HCT116 (cell line): ENCODE results near the gene THOP1. TPM values are rescaled to one million over a fixed set of nuclear protein-coding genes. Genes with fewer than 3 reads are reported as not detected.
A peak's percentile ranks its signal among the peaks of the same experiment; 100 is the strongest.

Experiments used
- ATAC-seq: fragments of 200-7000 bp; cut with Tn5 transposase; 2 replicates; pipeline ENCODE4 v1.9.1; 2020; ENCODE audit warnings: mild to moderate bottlenecking, moderate library complexity
- BruUV-seq: library from RNA; stranded (reverse); fragments of 400-500 nt; replicated peaks from 2 replicates; lab custom pipeline; 2021; lab: Mats Ljungman, UMichigan
- CTCF ChIA-PET: fragments of 300-600 bp; sonication (Branson Sonifier 250); formaldehyde crosslinking; loops from one replicate; lab custom pipeline; 2021; ENCODE audit warnings: antibody characterized with exemption; lab: Charles Lee
- POLR2A ChIA-PET: fragments of 300-600, 350-600 bp; sonication (Branson Sonifier 250); formaldehyde crosslinking; loops from one replicate; lab custom pipeline; 2021; ENCODE audit warnings: antibody characterized with exemption; lab: Charles Lee
- RAD21 ChIA-PET, 2 experiments: fragments of 300-600 bp; sonication (Branson Sonifier 250); formaldehyde crosslinking; loops; one replicate each; lab custom pipeline; 2023; ENCODE audit warnings: low total read pairs in 2 of 2; ENCODE audit not compliant: uncharacterized antibody in 2 of 2, unreplicated experiment in 2 of 2, low non-redundant PET in 1 of 2; lab: Charles Lee
- DNase-seq: peaks from one replicate; pipeline ENCODE4 v3.0.0-alpha.2; 2010; ENCODE audit warnings: low read depth, low spot score
- H2AFZ ChIP-seq: fragments of 200-600 bp; shearing (Covaris generic), sonication (generic); 2 replicates; pipeline ENCODE4 v1.6.1; 2017; ENCODE audit warnings: low read depth, mixed run types, mixed read lengths, antibody characterized with exemption, low read length; ENCODE audit not compliant: poor library complexity, severe bottlenecking
- H3K27ac ChIP-seq: 2 replicates; pipeline ENCODE4 v1.5.1; 2012; ENCODE audit warnings: low read depth, low read length
- H3K27me3 ChIP-seq: fragments of 200-600 bp; sonication (generic); 2 replicates; pipeline ENCODE4 v1.6.1; 2016; ENCODE audit warnings: mixed run types, low read length, mixed read lengths; ENCODE audit not compliant: insufficient read depth
- H3K36me3 ChIP-seq, 2 experiments: fragments of 200-500 bp in 1 of 2; fragments of 200-600 bp in 1 of 2; sonication (Bioruptor generic) in 1 of 2; sonication (generic) in 1 of 2; 2 replicates each; pipeline versions ENCODE4 v1.5.1 to v1.6.1; 2014 to 2016; ENCODE audit warnings: low read length in 2 of 2, inconsistent platforms in 1 of 2, mixed read lengths in 1 of 2, mixed run types in 1 of 2; ENCODE audit not compliant: insufficient read depth in 2 of 2, control insufficient read depth in 1 of 2
- H3K4me1 ChIP-seq, 2 experiments: fragments of 200-600 bp in 1 of 2; sonication (generic) in 1 of 2; 2 replicates each; pipeline versions ENCODE4 v1.5.1 to v1.6.1; 2012 to 2017; ENCODE audit warnings: low read length in 2 of 2, inconsistent platforms in 1 of 2, mild to moderate bottlenecking in 1 of 2, mixed read lengths in 1 of 2, mixed run types in 1 of 2, moderate library complexity in 1 of 2; ENCODE audit not compliant: insufficient read depth in 2 of 2, control insufficient read depth in 1 of 2
- H3K4me2 ChIP-seq: fragments of 200-600 bp; sonication (generic); 2 replicates; pipeline ENCODE4 v1.6.1; 2017; ENCODE audit warnings: mixed run types, low read length, mixed read lengths
- H3K4me3 ChIP-seq, 2 experiments: fragments of 200-600 bp in 1 of 2; sonication (generic) in 1 of 2; replicated peaks in 1 of 2; 2 replicates each; pipeline ENCODE4 v1.5.1; 2011 to 2016; ENCODE audit warnings: low read length in 2 of 2, control low read depth in 1 of 2, low read depth in 1 of 2, mild to moderate bottlenecking in 1 of 2, mixed read lengths in 1 of 2, mixed run types in 1 of 2
- H3K79me2 ChIP-seq: fragments of 200-600 bp; sonication (generic); 2 replicates; pipeline ENCODE4 v1.6.1; 2017; ENCODE audit warnings: mild to moderate bottlenecking, mixed run types, low read length, moderate library complexity, mixed read lengths; ENCODE audit not compliant: insufficient read depth
- H3K9ac ChIP-seq: fragments of 200-600 bp; sonication (generic); 2 replicates; pipeline ENCODE4 v1.6.1; 2016; ENCODE audit warnings: low read length, mixed read lengths
- H3K9me2 ChIP-seq: fragments of 200-600 bp; sonication (generic), shearing (Covaris generic); 2 replicates; pipeline ENCODE4 v1.6.1; 2017; ENCODE audit warnings: mixed run types, mild to moderate bottlenecking, moderate library complexity; ENCODE audit not compliant: insufficient read depth
- H3K9me3 ChIP-seq, 2 experiments: fragments of 200-500 bp in 1 of 2; fragments of 200-600 bp in 1 of 2; sonication (Bioruptor generic) in 1 of 2; sonication (generic) in 1 of 2; 2 replicates each; pipeline ENCODE4 v1.6.1; 2014 to 2017; ENCODE audit warnings: low read length in 2 of 2, mixed read lengths in 2 of 2, inconsistent platforms in 1 of 2, low read depth in 1 of 2, mild to moderate bottlenecking in 1 of 2, mixed run types in 1 of 2, moderate library complexity in 1 of 2; ENCODE audit not compliant: control insufficient read depth in 1 of 2, insufficient read depth in 1 of 2
- H4K20me1 ChIP-seq: fragments of 200-600 bp; sonication (generic), shearing (Covaris generic); 2 replicates; pipeline ENCODE4 v1.6.1; 2017; ENCODE audit warnings: mixed run types, mild to moderate bottlenecking, moderate library complexity; ENCODE audit not compliant: insufficient read depth
- ATF3 ChIP-seq: IDR thresholded peaks from 2 replicates; pipeline ENCODE4 v1.6.1; 2012
- CEBPB ChIP-seq: IDR thresholded peaks from 2 replicates; pipeline ENCODE4 v1.6.1; 2012; ENCODE audit warnings: low read depth
- EGR1 ChIP-seq: IDR thresholded peaks from 2 replicates; pipeline ENCODE4 v1.6.1; 2012; ENCODE audit warnings: low read depth
- FOSL1 ChIP-seq: IDR thresholded peaks from 2 replicates; pipeline ENCODE4 v1.6.1; 2012; ENCODE audit warnings: low read depth
- SIN3A ChIP-seq: IDR thresholded peaks from 2 replicates; pipeline ENCODE4 v1.6.1; 2012; ENCODE audit warnings: low read depth
- SRF ChIP-seq: IDR thresholded peaks from 2 replicates; pipeline ENCODE4 v1.6.1; 2012; ENCODE audit warnings: low read depth
- TCF7L2 ChIP-seq: IDR thresholded peaks from 2 replicates; pipeline ENCODE4 v1.7.0; 2011; ENCODE audit warnings: borderline replicate concordance, inconsistent platforms; ENCODE audit not compliant: insufficient read depth, insufficient read length; ENCODE audit errors: extremely low read depth
- ZBTB33 ChIP-seq: IDR thresholded peaks from 2 replicates; pipeline ENCODE4 v1.6.1; 2011; ENCODE audit warnings: mild to moderate bottlenecking, low read length, moderate library complexity; ENCODE audit not compliant: insufficient replicate concordance; ENCODE audit errors: extremely low read depth
- intact Hi-C: fragments of 100-400 bp; cut with micrococcal nuclease; formaldehyde crosslinking; loops from 2 replicates; pipeline ENCODE4 v1.10.0; 2022
- total RNA-seq: library from RNA; stranded (reverse); gene quantifications from one replicate; pipeline ENCODE4 v1.2.1, GENCODE V29; 2021; ENCODE audit not compliant: unreplicated experiment

Gene THOP1
- total RNA-seq, 1 experiment from 2014 or later, result 201 TPM

- DNase-seq, result no peak
- Histone ChIP-seq H3K79me2 (peaks cover 79% of the 10 kb centered on the region), H3K9ac (no peak overlapping the region), H3K9me3 (no peaks in the 10 kb centered on the region), H2AFZ (no peak overlapping the region), H3K4me2 (no peak overlapping the region)
- ATAC-seq, result no peak
- CTCF ChIA-PET, result no interaction called here
- no peak for TF ChIP-seq FOSL1
- TF ChIP-seq, all 23 proteins: peak for 0
- no peak overlapping the region for H3K27ac ChIP-seq
- POLR2A ChIA-PET, result no interaction called here
- RAD21 ChIA-PET, result no interaction called here
- no peaks in the 10 kb centered on the region for H3K27me3 ChIP-seq
- peaks cover 22 to 30% of the 10 kb centered on the region in 2 experiments for H3K4me1 ChIP-seq
- peaks cover 6% of the 10 kb centered on the region; the same call in 1 of the 2 replicates for H4K20me1 ChIP-seq
- peaks cover 5 to 23% of the 10 kb centered on the region in 2 experiments; a peak in 2 of 4 replicates for H3K36me3 ChIP-seq
- no peak overlapping the region for H3K4me3 ChIP-seq
- no peaks in the 10 kb centered on the region for H3K9me2 ChIP-seq
- no TSS peak for BruUV-seq
- intact Hi-C loops, result no loop called here
Measured at GRCh38 chr19:2780284-2780683, 5.0 kb upstream of the THOP1 start.

- H2AFZ ChIP-seq, result no peak overlapping the region
Measured at GRCh38 chr19:2782329-2782935, 2.9 kb upstream of the THOP1 start.

More at GRCh38 chr19:2782329-2782935, 2.9 kb upstream of the THOP1 start:
- peak overlapping the region; percentile 94 for H3K4me2 ChIP-seq
- ChIA-PET RAD21 (no interaction called here), POLR2A (interaction anchor here (1.1 kb wide), 1 partner anchor 307 kb away, joined by 4 read pairs; the partner anchor contains the start of gene GADD45B), CTCF (interaction anchor here (0.6 to 1.7 kb wide), 3 partner anchors 33 to 134 kb away, joined by 3 to 9 read pairs (median 6); no protein-coding TSS in a partner anchor)
- H4K20me1 ChIP-seq, result peaks cover 6% of the 10 kb centered on the region; the same call in 1 of the 2 replicates
- H3K4me1 ChIP-seq, result peaks cover 26 to 42% of the 10 kb centered on the region in 2 experiments
- intact Hi-C loops, result no loop called here
- H3K4me3 ChIP-seq, result peak overlapping the region; percentile 84 to 99
- H3K36me3 ChIP-seq, result peaks cover 2 to 16% of the 10 kb centered on the region in 2 experiments; a peak in 2 of 4 replicates
- H3K27ac ChIP-seq, result peak overlapping the region; percentile 87
- no peak for ATAC-seq
- DNase-seq, result no peak
- BruUV-seq, result TSS peak; percentile 64
- H3K9me3 ChIP-seq, result no peaks in the 10 kb centered on the region
- peaks cover 79% of the 10 kb centered on the region for H3K79me2 ChIP-seq
- H3K27me3 ChIP-seq, result no peaks in the 10 kb centered on the region
- H3K9me2 ChIP-seq, result no peaks in the 10 kb centered on the region
- H3K9ac ChIP-seq, result peak overlapping the region; percentile 99
- TF ChIP-seq ZBTB33 (no peak), TCF7L2 (no peak), CEBPB (no peak), SIN3A (no peak; the same call in 1 of the 2 replicates), ATF3 (no peak), EGR1 (no peak), SRF (no peak)
